AG08396 (cell line): ENCODE data around the gene ASXL2.
A peak's percentile ranks its signal among the peaks of the same experiment; 100 is the strongest.
"Not testable (repeated sequence)": the region's sequence is repeated elsewhere in the genome, so short reads cannot be mapped to it uniquely, and the experiment has no call there.

ENCODE experiments used
- DNase-seq: peaks from one replicate; pipeline ENCODE4 v3.0.0; 2012; ENCODE audit warnings: low spot score, mixed read lengths

The ASXL2 gene

GRCh38 chr2:25891672-25892071 lies 13.4 kb upstream of the ASXL2 start:
- no peak for DNase-seq

- no peak for DNase-seq
These were observed 9.4 kb upstream of the ASXL2 start for GRCh38 chr2:25887624-25888242.

- peak; percentile 68 for DNase-seq
These were observed 7.6 kb upstream of the ASXL2 start for GRCh38 chr2:25885933-25886332.

- no peak for DNase-seq
These were observed 3.5 kb upstream of the ASXL2 start for GRCh38 chr2:25881764-25882163.

- DNase-seq: peak; percentile 22
These were observed 945 bp upstream of the ASXL2 start for GRCh38 chr2:25879133-25879730.

GRCh38 chr2:25877431-25878360 lies 591 bp downstream of the ASXL2 start:
- DNase-seq: peak; percentile 60

- DNase-seq: no peak
These were observed 6.2 kb downstream of the ASXL2 start for GRCh38 chr2:25872134-25872533.

GRCh38 chr2:25867396-25868003 lies 10.8 kb downstream of the ASXL2 start:
- no peak for DNase-seq

GRCh38 chr2:25856377-25856776 lies 21.9 kb downstream of the ASXL2 start:
- DNase-seq: no peak

- DNase-seq: no peak
These were observed 23.2 kb downstream of the ASXL2 start for GRCh38 chr2:25855065-25855464.

GRCh38 chr2:25854613-25855012 lies 23.7 kb downstream of the ASXL2 start:
- no peak for DNase-seq

GRCh38 chr2:25853038-25853638 lies 25.1 kb downstream of the ASXL2 start:
- no peak for DNase-seq

- DNase-seq: peak; percentile 62
These were observed 26.4 kb downstream of the ASXL2 start for GRCh38 chr2:25851740-25852503.

GRCh38 chr2:25850400-25850799 lies 27.9 kb downstream of the ASXL2 start:
- DNase-seq: not testable (repeated sequence)

GRCh38 chr2:25849350-25849749 lies 28.9 kb downstream of the ASXL2 start:
- DNase-seq: not testable (repeated sequence)

- DNase-seq: no peak
These were observed 32.3 kb downstream of the ASXL2 start for GRCh38 chr2:25845843-25846505.

GRCh38 chr2:25844089-25844488 lies 34.2 kb downstream of the ASXL2 start:
- DNase-seq: no peak

GRCh38 chr2:25842155-25842554 lies 36.1 kb downstream of the ASXL2 start:
- no peak for DNase-seq

- DNase-seq: no peak
These were observed 40.0 kb downstream of the ASXL2 start for GRCh38 chr2:25838152-25838756.

GRCh38 chr2:25835906-25836305 lies 42.4 kb downstream of the ASXL2 start:
- DNase-seq: no peak
